ENCODE results near the gene GPR137B.

The GPR137B gene

GRCh38 chr1:236101233-236102200 is 40.8 kb upstream of the GPR137B start (continued):
- TF ChIP-seq SALL2 (tag by site-specific recombination; IDR thresholded peaks at IDR 0.05; ENCODE audit: borderline replicate concordance): peak; percentile 85
- TF ChIP-seq ZNF114 (tag by site-specific recombination; IDR thresholded peaks at IDR 0.05): peak; percentile 98; the same call in 1 of the 2 replicates
- no peak for TF ChIP-seq TRIM28 (IDR thresholded peaks at IDR 0.05; ENCODE audit: borderline replicate concordance, low read length)
- peak; percentile 71 for TF ChIP-seq ZNF157 (tag by site-specific recombination; IDR thresholded peaks at IDR 0.05)
- TF ChIP-seq ZNF280D (tag by site-specific recombination; IDR thresholded peaks at IDR 0.05): no peak
- no peak; the same call in none of the 2 replicates for TF ChIP-seq ZNF248 (tag by site-specific recombination; IDR thresholded peaks at IDR 0.05)
- TF ChIP-seq MZF1 (tag by site-specific recombination; IDR thresholded peaks at IDR 0.05; ENCODE audit: borderline replicate concordance): no peak
- no peak for TF ChIP-seq ZNF394 (tag by site-specific recombination; IDR thresholded peaks at IDR 0.05; ENCODE audit: borderline replicate concordance)
- no peak for TF ChIP-seq PBX3 (CRISPR knock-in tag; IDR thresholded peaks at IDR 0.05)
- no peak for TF ChIP-seq KLF17 (tag by site-specific recombination; IDR thresholded peaks at IDR 0.05)
- no peak for TF ChIP-seq ZNF664 (tag by site-specific recombination; IDR thresholded peaks at IDR 0.05)
- TF ChIP-seq ZBTB1 (tag by site-specific recombination; IDR thresholded peaks at IDR 0.05): no peak; the same call in 1 of the 2 replicates
- TF ChIP-seq ZNF621 (tag by site-specific recombination; IDR thresholded peaks at IDR 0.05): no peak; the same call in 1 of the 2 replicates
- no peak for TF ChIP-seq KLF16 (tag by site-specific recombination; IDR thresholded peaks at IDR 0.05)
- TF ChIP-seq ZNF626 (tag by site-specific recombination; IDR thresholded peaks at IDR 0.05): no peak
- no peak for TF ChIP-seq INSM2 (tag by site-specific recombination; IDR thresholded peaks at IDR 0.05)
- TF ChIP-seq ZBTB8A (tag by site-specific recombination; IDR thresholded peaks at IDR 0.05): no peak
- TF ChIP-seq ZNF677 (tag by site-specific recombination; IDR thresholded peaks at IDR 0.05): no peak
- TF ChIP-seq ZNF518A (tag by site-specific recombination; conservative IDR thresholded peaks at IDR 0.05; ENCODE audit: low read depth): no peak
- TF ChIP-seq ZBTB48 (tag by site-specific recombination; IDR thresholded peaks at IDR 0.05): 0 out of 2 replicates have a peak, but pooled peaks have one; percentile 18
- TF ChIP-seq ZBTB20 (tag by site-specific recombination; IDR thresholded peaks at IDR 0.05): peak; percentile 24; the same call in 1 of the 2 replicates
- 0 out of 2 replicates have a peak, but pooled peaks have one; percentile 36 for TF ChIP-seq ZNF488 (tag by site-specific recombination; IDR thresholded peaks at IDR 0.05)
- peak; percentile 100 for TF ChIP-seq EGR2 (tag by site-specific recombination; IDR thresholded peaks at IDR 0.05; ENCODE audit: low read depth)
- no peak for TF ChIP-seq ZNF10 (tag by site-specific recombination; IDR thresholded peaks at IDR 0.05)
- peak; percentile 72; the same call in 1 of the 2 replicates for TF ChIP-seq ZNF155 (tag by site-specific recombination; IDR thresholded peaks at IDR 0.05)
- no peak for TF ChIP-seq KLF9 (tag by site-specific recombination; IDR thresholded peaks at IDR 0.05; ENCODE audit: low read depth)
